Fibroblast of skin of scalp (primary cell): ENCODE results near the gene NRN1L. TPM values are rescaled to one million over a fixed set of nuclear protein-coding genes. Genes with fewer than 3 reads are reported as not detected.
"Not testable (repeated sequence)": the region's sequence is repeated elsewhere in the genome, so short reads cannot be mapped to it uniquely, and the experiment has no call there.

Experiments used
- DNase-seq: peaks from one replicate; pipeline ENCODE4 v3.0.0-alpha.2; 2013
- polyA plus RNA-seq, 2 experiments: library from polyadenylated mRNA; unstranded; fragments of 120-200 nt; gene quantifications; one replicate each; pipeline ENCODE4 v1.2.1, GENCODE V29; 2013; ENCODE audit not compliant: insufficient read length in 2 of 2

Gene NRN1L
- 0.37 TPM for polyA plus RNA-seq (2013, experiment 1 of 2; ENCODE audit: insufficient read length)
- polyA plus RNA-seq (2013, experiment 2 of 2; ENCODE audit: insufficient read length), result not detected

- peak; percentile 90 for DNase-seq
These were observed at the start of gene NRN1L for GRCh38 chr16:67884684-67885083. TSS of gene NRN1L (plus strand) at chr16:67884885. CDS start at chr16:67884904, 19 bp downstream.

GRCh38 chr16:67837190-67837589, 47.5 kb upstream of the NRN1L start:
- not testable (repeated sequence) for DNase-seq

GRCh38 chr16:67837811-67838210, 46.9 kb upstream of the NRN1L start:
- DNase-seq, result no peak

GRCh38 chr16:67841198-67841815, 43.4 kb upstream of the NRN1L start:
- DNase-seq, result no peak

- peak; percentile 95 for DNase-seq
These were observed 42.7 kb upstream of the NRN1L start, which contains the start of gene THAP11 for GRCh38 chr16:67841816-67842508. TSS of gene THAP11 (plus strand) at chr16:67842320. CDS start at chr16:67842555, 235 bp downstream.

GRCh38 chr16:67842509-67843342, 42.0 kb upstream of the NRN1L start:
- peak; percentile 54 for DNase-seq

GRCh38 chr16:67843343-67843765, 41.3 kb upstream of the NRN1L start:
- DNase-seq, result no peak

GRCh38 chr16:67844497-67844896, 40.2 kb upstream of the NRN1L start:
- DNase-seq, result peak; percentile 36

GRCh38 chr16:67845291-67846062, 39.2 kb upstream of the NRN1L start:
- DNase-seq, result no peak

GRCh38 chr16:67846063-67846319, 38.7 kb upstream of the NRN1L start:
- no peak for DNase-seq

GRCh38 chr16:67846320-67847063, 38.2 kb upstream of the NRN1L start, which contains the start of gene NUTF2:
TSS of gene NUTF2 (plus strand) at chr16:67846933. CDS start at chr16:67865131, 18,198 bp downstream.
- peak; percentile 97 for DNase-seq

- peak; percentile 57 for DNase-seq
These were observed 37.4 kb upstream of the NRN1L start, which contains the start of gene CENPT for GRCh38 chr16:67847064-67847861. TSS of gene CENPT (minus strand) at chr16:67847693. CDS start at chr16:67833859, 13,834 bp downstream.

- DNase-seq, result no peak
These were observed 36.6 kb upstream of the NRN1L start for GRCh38 chr16:67848118-67848517.

- DNase-seq, result no peak
These were observed 31.0 kb upstream of the NRN1L start for GRCh38 chr16:67853670-67854069.

GRCh38 chr16:67855789-67856188, 28.9 kb upstream of the NRN1L start:
- no peak for DNase-seq

- DNase-seq, result no peak
These were observed 27.6 kb upstream of the NRN1L start for GRCh38 chr16:67856927-67857546.

GRCh38 chr16:67857547-67858233, 27.0 kb upstream of the NRN1L start:
- DNase-seq, result peak; percentile 68

GRCh38 chr16:67858500-67858899, 26.2 kb upstream of the NRN1L start:
- DNase-seq, result no peak

GRCh38 chr16:67860589-67861398, 23.9 kb upstream of the NRN1L start:
- no peak for DNase-seq
